Measurements from ENCODE around the gene RTN1. TPM values are rescaled to one million over a fixed set of nuclear protein-coding genes. Genes with fewer than 3 reads are reported as not detected.

Gene RTN1
- total and polyA plus RNA-seq, 3 donors from 2014 or later: 8.2 to 11.1 (median 10.9) TPM

- no peak for TF ChIP-seq CTCF (IDR thresholded peaks at IDR 0.05)
- TF ChIP-seq POLR2A (IDR thresholded peaks at IDR 0.05): no peak
- H3K4me3 ChIP-seq: no peak overlapping the region
- H3K4me1 ChIP-seq: peaks cover 7% of the 10 kb centered on the region
- no peaks in the 10 kb centered on the region for H3K9me3 ChIP-seq
- DNase-seq: peak; percentile 48
- intact Hi-C loops (cut with DNase I; ENCODE audit: low total_unique reads): no loop called here
- H3K27me3 ChIP-seq: no peaks in the 10 kb centered on the region
- no peaks in the 10 kb centered on the region for H3K36me3 ChIP-seq (ENCODE audit: low read depth, missing control alignments)
- WGBS, 2 donors: 33 to 42% methylated on average over 5 of the region's 5 CpGs
- peak overlapping the region; percentile 67 to 71 for H3K27ac ChIP-seq
Observed at GRCh38 chr14:59695198-59695597, 175.4 kb downstream of the RTN1 start.

- no peak for DNase-seq
- Histone ChIP-seq H3K36me3 (ENCODE audit: low read depth, missing control alignments) (no peaks in the 10 kb centered on the region), H3K4me3 (no peak overlapping the region), H3K9me3 (no peaks in the 10 kb centered on the region), H3K4me1 (peaks cover 7% of the 10 kb centered on the region), H3K27ac (no peak overlapping the region), H3K27me3 (no peaks in the 10 kb centered on the region)
- TF ChIP-seq POLR2A (IDR thresholded peaks at IDR 0.05) (no peak), CTCF (IDR thresholded peaks at IDR 0.05) (no peak)
- 21 to 49% methylated on average over 2 of the region's 2 CpGs for WGBS, 2 donors
- intact Hi-C loops (cut with DNase I; ENCODE audit: low total_unique reads): no loop called here
Observed at GRCh38 chr14:59691266-59691665, 179.3 kb downstream of the RTN1 start.

GRCh38 chr14:59690426-59690825 is 180.2 kb downstream of the RTN1 start:
- Histone ChIP-seq H3K9me3 (no peaks in the 10 kb centered on the region), H3K27ac (peak overlapping the region; percentile 3 to 6), H3K36me3 (ENCODE audit: low read depth, missing control alignments) (no peaks in the 10 kb centered on the region), H3K4me3 (no peak overlapping the region), H3K4me1 (peaks cover 7% of the 10 kb centered on the region), H3K27me3 (no peaks in the 10 kb centered on the region)
- intact Hi-C loops (cut with DNase I; ENCODE audit: low total_unique reads): no loop called here
- no peak for DNase-seq
- WGBS, 2 donors: 0 to 45% methylated on average over 1 of the region's 1 CpG
- TF ChIP-seq POLR2A (IDR thresholded peaks at IDR 0.05) (no peak), CTCF (IDR thresholded peaks at IDR 0.05) (no peak)

- Histone ChIP-seq H3K4me3 (no peak overlapping the region), H3K27ac (no peak overlapping the region), H3K9me3 (no peaks in the 10 kb centered on the region), H3K27me3 (no peaks in the 10 kb centered on the region), H3K4me1 (no peaks in the 10 kb centered on the region), H3K36me3 (ENCODE audit: low read depth, missing control alignments) (no peaks in the 10 kb centered on the region)
- 82 to 83% methylated on average over 6 to 8 of the region's 8 CpGs for WGBS, 2 donors
- TF ChIP-seq CTCF (IDR thresholded peaks at IDR 0.05) (peak; percentile 21 to 58 (median 56)), POLR2A (IDR thresholded peaks at IDR 0.05) (no peak)
- peak; percentile 78 for DNase-seq
- intact Hi-C loops (cut with DNase I; ENCODE audit: low total_unique reads): no loop called here
Observed at GRCh38 chr14:59688224-59689170, 182.1 kb downstream of the RTN1 start.
